ENCODE measurements around the gene SMYD4. TPM values are rescaled to one million over a fixed set of nuclear protein-coding genes. Genes with fewer than 3 reads are reported as not detected.
"Not testable (repeated sequence)": the region's sequence is repeated elsewhere in the genome, so short reads cannot be mapped to it uniquely, and the experiment has no call there.

The SMYD4 gene
- total and polyA plus RNA-seq, 9 donors = 8.5 to 22.0 (median 16.3) TPM

- Histone ChIP-seq H3K9me3 (no peaks in the 10 kb centered on the region), H3K27ac (peak overlapping the region; percentile 80 to 87), H3K36me3 (no peaks in the 10 kb centered on the region), H3K4me3 (peak overlapping the region; percentile 66), H3K4me1 (ENCODE audit: insufficient read depth) (peaks cover 2% of the 10 kb centered on the region), H3K27me3 (no peaks in the 10 kb centered on the region)
- intact Hi-C loops (cut with DNase I) = no loop called here
- DNase-seq = peak in 3 of 5 donors; percentile 13 to 37 (median 34)
- no peak for TF ChIP-seq CTCF (IDR thresholded peaks at IDR 0.05)
- TF ChIP-seq POLR2A (IDR thresholded peaks at IDR 0.05) = no peak
- no peak for TF ChIP-seq EP300 (IDR thresholded peaks at IDR 0.05)
- 0 to 2% (median 1%) methylated on average over 13 of the region's 13 CpGs for WGBS, 3 donors
Observed at GRCh38 chr17:1829216-1829591, 498 bp downstream of the SMYD4 start.

- no peaks in the 10 kb centered on the region for H3K9me3 ChIP-seq
- no peak overlapping the region for H3K27ac ChIP-seq
- no peaks in the 10 kb centered on the region for H3K4me1 ChIP-seq (ENCODE audit: insufficient read depth)
- no peak for DNase-seq
- no peaks in the 10 kb centered on the region for H3K36me3 ChIP-seq
- TF ChIP-seq CTCF (IDR thresholded peaks at IDR 0.05) (no peak), POLR2A (IDR thresholded peaks at IDR 0.05) (no peak), EP300 (IDR thresholded peaks at IDR 0.05) (no peak)
- no peaks in the 10 kb centered on the region for H3K27me3 ChIP-seq
- 51 to 62% (median 51%) methylated on average over 7 of the region's 7 CpGs for WGBS, 3 donors
- no peak overlapping the region for H3K4me3 ChIP-seq
- intact Hi-C loops (cut with DNase I) = no loop called here
Observed at GRCh38 chr17:1820528-1821252, 9.0 kb downstream of the SMYD4 start.

- Histone ChIP-seq H3K4me1 (ENCODE audit: insufficient read depth) (no peaks in the 10 kb centered on the region), H3K27ac (no peak overlapping the region), H3K27me3 (no peaks in the 10 kb centered on the region), H3K4me3 (no peak overlapping the region), H3K9me3 (no peaks in the 10 kb centered on the region), H3K36me3 (no peaks in the 10 kb centered on the region)
- DNase-seq = peak in 1 of 5 donors; percentile 13
- TF ChIP-seq CTCF (IDR thresholded peaks at IDR 0.05) = no peak
- TF ChIP-seq EP300 (IDR thresholded peaks at IDR 0.05) = no peak
- no peak for TF ChIP-seq POLR2A (IDR thresholded peaks at IDR 0.05)
- intact Hi-C loops (cut with DNase I) = no loop called here
- WGBS, 3 donors = 59 to 81% (median 60%) methylated on average over 5 of the region's 5 CpGs
Observed at GRCh38 chr17:1813088-1813487, 16.6 kb downstream of the SMYD4 start.

GRCh38 chr17:1810450-1811103 is 19.1 kb downstream of the SMYD4 start:
- WGBS, 3 donors = 64 to 81% (median 69%) methylated on average over 16 to 20 of the region's 20 CpGs

GRCh38 chr17:1809815-1810214 is 19.9 kb downstream of the SMYD4 start:
- H3K9me3 ChIP-seq; H3K4me3 ChIP-seq; H3K27me3 ChIP-seq; H3K36me3 ChIP-seq; H3K27ac ChIP-seq; intact Hi-C loops (cut with DNase I); H3K4me1 ChIP-seq (ENCODE audit: insufficient read depth); DNase-seq: not testable (repeated sequence)
- WGBS, 3 donors = 95 to 98% (median 98%) methylated on average over 8 of the region's 8 CpGs

More at GRCh38 chr17:1810450-1811103, 19.1 kb downstream of the SMYD4 start:
- no peaks in the 10 kb centered on the region for H3K9me3 ChIP-seq
- no peaks in the 10 kb centered on the region for H3K4me1 ChIP-seq (ENCODE audit: insufficient read depth)
- H3K27me3 ChIP-seq = no peaks in the 10 kb centered on the region
- intact Hi-C loops (cut with DNase I) = no loop called here
- TF ChIP-seq POLR2A (IDR thresholded peaks at IDR 0.05) = no peak
- TF ChIP-seq EP300 (IDR thresholded peaks at IDR 0.05) = no peak
- no peak for TF ChIP-seq CTCF (IDR thresholded peaks at IDR 0.05)
- H3K27ac ChIP-seq = no peak overlapping the region
- peak in 2 of 5 donors; percentile 15 to 33 for DNase-seq
- H3K4me3 ChIP-seq = no peak overlapping the region
- H3K36me3 ChIP-seq = no peaks in the 10 kb centered on the region
